ENCODE measurements around the gene ZNF846. TPM values are rescaled to one million over a fixed set of nuclear protein-coding genes. Genes with fewer than 3 reads are reported as not detected.
"Not testable (repeated sequence)": the region's sequence is repeated elsewhere in the genome, so short reads cannot be mapped to it uniquely, and the experiment has no call there.

The ZNF846 gene
- polyA plus RNA-seq, 1 of the 3 experiments (the other 2 are of a cell fraction): 6.7 TPM

- Histone ChIP-seq H3K9me2 (no peaks in the 10 kb centered on the region), H3K36me3 (replicated peaks in 1 of 2; ENCODE audit: control insufficient read depth in 1 of 2, insufficient read depth in 2 of 2, low read length in 1 of 2) (no peaks in the 10 kb centered on the region), H2AFZ (ENCODE audit: low read depth) (no peak overlapping the region), H3K4me3 (ENCODE audit: low read depth in 2 of 2, low read length in 1 of 2) (no peak overlapping the region), H3F3A (replicated peaks; ENCODE audit: insufficient read depth) (no peaks in the 10 kb centered on the region), H3K79me2 (ENCODE audit: insufficient read depth) (no peaks in the 10 kb centered on the region), H3K9me3 (no peaks in the 10 kb centered on the region), H3K9ac (no peak overlapping the region), H3K27ac (ENCODE audit: low read depth in 2 of 2, low read length in 1 of 2) (no peak overlapping the region), H3K27me3 (ENCODE audit: insufficient read depth) (no peaks in the 10 kb centered on the region), H4K20me1 (ENCODE audit: insufficient read depth) (no peaks in the 10 kb centered on the region), H3K4me1 (ENCODE audit: control insufficient read depth in 1 of 2, insufficient read depth in 2 of 2, low read depth in 1 of 2, low read length in 1 of 2) (peaks cover 4 to 7% of the 10 kb centered on the region in 2 experiments; a peak in 1 of 4 replicates), H3K4me2 (no peak overlapping the region)
- ChIA-PET CTCF (interaction anchor here (1.4 to 2.2 kb wide), 2 partner anchors 164 to 169 kb away, joined by 3 to 11 read pairs; no protein-coding TSS in a partner anchor), POLR2A (no interaction called here)
- WGBS (ENCODE audit: low lambda C conversion rate): 87% methylated on average over 11 of the region's 11 CpGs
- no peak for TF ChIP-seq EP300 (IDR thresholded peaks at IDR 0.05; ENCODE audit: borderline replicate concordance in 1 of 2, low read depth in 1 of 2, low read length in 1 of 2)
- no peak for TF ChIP-seq REST (IDR thresholded peaks at IDR 0.05; ENCODE audit: low read depth, low read length)
- TF ChIP-seq FOXJ3 (CRISPR knock-in tag; IDR thresholded peaks at IDR 0.05): no peak
- no peak for TF ChIP-seq NRF1 (IDR thresholded peaks at IDR 0.05; ENCODE audit: low read depth, low read length)
- TF ChIP-seq USF1 (IDR thresholded peaks at IDR 0.05; ENCODE audit: borderline replicate concordance, low read depth): no peak
- TF ChIP-seq USF2 (IDR thresholded peaks at IDR 0.05; ENCODE audit: borderline replicate concordance, low read depth, low read length): no peak
- TF ChIP-seq FOXM1 (IDR thresholded peaks at IDR 0.05; ENCODE audit: low read depth): no peak
- no peak for TF ChIP-seq RCOR1 (IDR thresholded peaks at IDR 0.05; ENCODE audit: low read length)
- TF ChIP-seq GABPA (IDR thresholded peaks at IDR 0.05; ENCODE audit: low read depth): no peak
- TF ChIP-seq MEF2A (IDR thresholded peaks at IDR 0.05; ENCODE audit: borderline replicate concordance, low read depth): no peak
- TF ChIP-seq JUND (IDR thresholded peaks at IDR 0.05): no peak
- TF ChIP-seq RAD21 (IDR thresholded peaks at IDR 0.05; ENCODE audit: low read length): no peak
- TF ChIP-seq TEAD4 (IDR thresholded peaks at IDR 0.05; ENCODE audit: borderline replicate concordance, insufficient read depth): no peak
- DNase-seq: no peak
Observed at GRCh38 chr19:9789066-9789465, 20.5 kb upstream of the ZNF846 start.

- H3K9ac ChIP-seq; H3K9me3 ChIP-seq; H3F3A ChIP-seq (replicated peaks; ENCODE audit: insufficient read depth); H3K79me2 ChIP-seq (ENCODE audit: insufficient read depth); H4K20me1 ChIP-seq (ENCODE audit: insufficient read depth); H3K36me3 ChIP-seq (replicated peaks in 1 of 2; ENCODE audit: control insufficient read depth in 1 of 2, insufficient read depth in 2 of 2, low read length in 1 of 2); POLR2A ChIA-PET; H3K27ac ChIP-seq (ENCODE audit: low read depth in 2 of 2, low read length in 1 of 2); H3K4me1 ChIP-seq (ENCODE audit: control insufficient read depth in 1 of 2, insufficient read depth in 2 of 2, low read depth in 1 of 2, low read length in 1 of 2); H3K4me3 ChIP-seq (ENCODE audit: low read depth in 2 of 2, low read length in 1 of 2); H3K9me2 ChIP-seq; H3K4me2 ChIP-seq; H2AFZ ChIP-seq (ENCODE audit: low read depth); DNase-seq; H3K27me3 ChIP-seq (ENCODE audit: insufficient read depth): not testable (repeated sequence)
- WGBS (ENCODE audit: low lambda C conversion rate): 90% methylated on average over 13 of the region's 13 CpGs
- CTCF ChIA-PET: interaction anchor here (1.4 to 2.2 kb wide), 2 partner anchors 163 to 169 kb away, joined by 3 to 11 read pairs; no protein-coding TSS in a partner anchor
Observed at GRCh38 chr19:9788604-9789003, 20.1 kb upstream of the ZNF846 start.

Data from SK-N-SH (cell line).